Measurements from ENCODE around the gene AHRR.
"Not testable (repeated sequence)": the region's sequence is repeated elsewhere in the genome, so short reads cannot be mapped to it uniquely, and the experiment has no call there.

Gene AHRR

GRCh38 chr5:306011-306805 is 15.3 kb upstream of the AHRR start:
- no peak for DNase-seq

DNA sequence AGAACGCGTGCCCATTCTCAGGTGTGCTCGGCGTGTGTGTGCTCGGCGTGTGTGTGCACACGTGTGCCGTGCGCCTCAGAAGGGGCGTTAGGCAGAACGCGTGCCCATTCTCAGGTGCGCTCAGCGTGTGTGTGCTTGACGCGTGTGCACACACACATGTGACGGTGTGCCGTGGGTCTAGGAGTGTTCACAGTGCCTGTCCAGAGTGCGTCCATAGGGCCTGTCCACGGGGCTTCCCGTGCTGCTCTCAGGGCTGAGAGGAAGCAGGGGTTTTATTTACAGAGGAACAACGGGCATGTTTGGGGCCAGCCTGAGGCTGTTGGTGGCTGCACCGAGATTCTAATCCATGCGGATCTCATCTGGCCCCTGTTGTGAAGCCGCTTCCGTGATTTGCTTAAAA is 14.2 kb upstream of the AHRR start:
- DNase-seq = no peak

GRCh38 chr5:307794-308579 is 13.5 kb upstream of the AHRR start:
- no peak for DNase-seq

DNA sequence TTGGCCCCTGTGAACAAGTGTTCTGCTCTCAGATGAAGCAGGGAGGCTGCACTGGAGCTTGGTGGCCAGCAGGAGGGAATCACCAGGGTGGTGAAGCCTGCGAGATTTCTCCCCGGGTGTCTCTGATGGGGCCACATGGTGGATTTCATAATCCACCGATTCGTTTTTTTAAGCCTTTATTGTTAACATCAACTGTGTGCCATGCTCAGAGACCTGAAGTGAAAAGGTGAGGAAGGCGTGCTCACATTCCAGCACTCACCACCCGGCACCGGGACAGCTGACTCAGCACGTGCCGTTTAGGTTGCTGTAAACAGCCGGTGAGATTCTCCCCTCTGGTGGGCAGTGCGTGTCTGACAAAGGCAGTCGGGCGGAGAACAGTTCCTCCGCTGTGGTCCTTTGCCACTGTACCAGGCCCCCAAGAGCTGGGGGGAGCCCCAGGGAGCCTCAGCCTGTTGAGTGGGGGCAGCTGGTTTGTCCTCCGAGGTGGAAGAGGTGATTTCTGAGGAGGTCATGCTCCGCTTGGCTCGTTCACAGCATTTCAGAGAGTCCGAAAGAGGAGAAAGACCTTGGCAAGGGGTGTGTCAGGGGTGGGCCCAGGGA is 12.7 kb upstream of the AHRR start:
- no peak for DNase-seq

DNA sequence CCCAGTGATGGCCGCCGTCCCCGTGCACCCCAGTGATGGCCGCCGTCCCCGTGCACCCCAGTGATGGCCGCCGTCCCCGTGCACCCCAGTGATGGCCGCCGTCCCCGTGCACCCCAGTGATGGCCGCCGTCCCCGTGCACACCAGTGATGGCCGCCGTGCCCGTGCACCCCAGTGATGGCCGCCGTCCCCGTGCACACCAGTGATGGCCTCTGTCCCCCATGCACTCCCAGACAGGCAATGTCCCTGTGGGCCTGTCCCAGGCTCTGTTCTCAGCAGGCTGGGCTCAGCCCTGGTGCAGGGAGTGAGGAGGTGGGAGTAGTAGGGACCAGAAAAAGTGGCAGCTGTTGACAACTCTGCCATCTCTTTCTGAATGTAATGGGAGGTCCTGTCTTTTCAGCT is 11.7 kb upstream of the AHRR start:
- DNase-seq = not testable (repeated sequence)

GRCh38 chr5:310516-310915 is 11.0 kb upstream of the AHRR start:
- no peak for DNase-seq

DNA sequence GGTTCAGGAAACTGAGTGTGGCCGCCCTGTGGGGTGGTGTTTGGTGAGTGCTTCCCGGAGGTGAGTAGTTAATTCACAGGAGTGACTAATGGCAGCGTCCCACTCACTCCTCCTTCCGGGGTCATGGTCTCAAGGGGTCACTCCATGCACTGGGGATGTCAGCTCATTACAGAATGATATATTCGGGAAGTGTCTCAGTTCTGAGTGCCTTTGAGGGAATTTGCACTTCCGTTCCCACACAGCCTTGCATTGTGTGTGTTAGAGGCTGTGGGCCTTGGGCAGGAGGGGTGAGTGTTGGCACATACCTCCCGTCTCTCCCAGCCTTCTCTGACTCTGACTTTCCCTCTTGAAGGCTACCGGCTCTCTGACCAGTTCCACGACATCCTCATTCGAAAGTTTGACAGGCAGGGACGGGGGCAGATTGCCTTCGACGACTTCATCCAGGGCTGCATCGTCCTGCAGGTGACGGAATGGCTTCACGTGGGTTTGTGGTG is 10.5 kb upstream of the AHRR start:
- DNase-seq = no peak

GRCh38 chr5:311963-312362 is 9.6 kb upstream of the AHRR start:
- no peak for DNase-seq

DNA sequence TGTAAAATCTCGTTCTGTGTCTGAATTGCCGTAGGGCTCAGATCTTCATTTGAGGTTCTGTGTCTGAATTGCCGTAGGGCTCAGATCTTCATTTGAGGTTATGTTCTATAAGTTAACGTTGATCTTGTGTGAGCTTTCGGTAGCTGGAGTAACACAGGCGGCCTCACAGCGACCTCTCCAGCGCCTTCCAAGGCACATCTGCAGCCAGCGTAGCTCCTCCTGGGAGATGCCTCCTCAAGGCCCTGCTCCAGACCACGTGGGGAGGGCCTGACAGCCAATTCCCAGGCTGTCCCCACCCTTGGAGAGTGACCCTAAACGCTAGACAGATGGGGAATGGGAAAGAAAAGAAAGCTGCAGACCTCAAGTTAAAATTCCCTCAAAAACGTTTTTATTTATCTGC is 8.7 kb upstream of the AHRR start:
- no peak for DNase-seq

DNA sequence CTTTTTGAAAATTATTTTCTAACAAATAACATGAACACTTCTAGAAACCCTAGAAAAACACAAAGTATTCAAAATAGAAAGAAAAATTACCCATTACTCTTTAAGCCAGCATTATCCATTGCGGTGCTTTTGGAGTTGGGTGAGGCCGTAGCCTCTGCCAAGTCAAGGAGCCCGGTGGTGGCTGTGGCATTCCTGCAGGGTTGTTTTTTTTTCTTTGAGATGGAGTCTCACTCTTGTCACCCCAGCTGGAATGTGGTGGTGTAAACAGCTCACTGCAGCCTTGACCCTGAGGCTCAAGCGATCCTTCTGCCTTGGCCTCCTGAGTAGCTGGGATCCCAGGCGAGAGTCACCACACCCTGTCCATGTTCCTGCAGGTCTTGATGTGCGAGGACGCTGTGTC is 8.2 kb upstream of the AHRR start:
- no peak for DNase-seq

- no peak for DNase-seq
These were observed 7.6 kb upstream of the AHRR start for GRCh38 chr5:313806-314376.

- no peak for DNase-seq
These were observed 6.6 kb upstream of the AHRR start for GRCh38 chr5:314676-315487.

- no peak for DNase-seq
These were observed 5.9 kb upstream of the AHRR start for GRCh38 chr5:315488-316209.

- DNase-seq = no peak
These were observed 5.1 kb upstream of the AHRR start for GRCh38 chr5:316210-317085.

- DNase-seq = no peak
These were observed 4.3 kb upstream of the AHRR start for GRCh38 chr5:317086-317811.

- no peak for DNase-seq
These were observed 3.1 kb upstream of the AHRR start for GRCh38 chr5:318341-318897.

DNA sequence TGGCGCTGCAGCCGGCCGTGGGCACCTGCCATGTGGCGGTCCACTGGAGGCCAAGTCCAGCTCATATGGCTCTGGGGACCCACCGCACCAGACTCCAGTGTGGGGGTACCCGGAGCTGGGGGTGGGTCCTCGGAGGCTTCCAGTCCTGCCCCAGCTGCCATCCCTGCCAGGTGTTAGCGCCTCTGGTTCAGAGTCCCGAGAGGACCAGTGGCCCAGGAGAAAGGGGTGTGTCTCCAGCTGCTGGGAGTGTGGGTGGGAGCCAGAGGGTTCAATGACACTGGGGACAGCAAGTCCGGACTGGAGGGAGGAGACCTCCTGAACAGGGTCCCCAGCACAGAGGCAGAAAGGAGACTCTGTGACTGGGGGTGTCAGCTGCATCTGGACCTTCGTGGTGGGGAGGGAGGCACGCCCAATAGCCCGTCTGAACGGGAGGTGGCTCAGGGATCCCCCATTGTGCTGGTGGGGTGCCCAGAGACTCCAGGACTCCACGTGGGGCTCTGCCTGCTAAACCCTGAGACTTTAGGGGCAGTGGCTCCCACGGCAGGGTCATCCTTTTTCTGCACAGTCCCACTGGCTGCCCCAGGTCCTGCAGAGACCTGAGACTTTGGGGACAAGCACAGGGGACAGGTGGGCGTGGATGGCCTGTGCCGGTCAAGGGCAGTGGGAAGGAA is 2.4 kb upstream of the AHRR start:
- no peak for DNase-seq

DNA sequence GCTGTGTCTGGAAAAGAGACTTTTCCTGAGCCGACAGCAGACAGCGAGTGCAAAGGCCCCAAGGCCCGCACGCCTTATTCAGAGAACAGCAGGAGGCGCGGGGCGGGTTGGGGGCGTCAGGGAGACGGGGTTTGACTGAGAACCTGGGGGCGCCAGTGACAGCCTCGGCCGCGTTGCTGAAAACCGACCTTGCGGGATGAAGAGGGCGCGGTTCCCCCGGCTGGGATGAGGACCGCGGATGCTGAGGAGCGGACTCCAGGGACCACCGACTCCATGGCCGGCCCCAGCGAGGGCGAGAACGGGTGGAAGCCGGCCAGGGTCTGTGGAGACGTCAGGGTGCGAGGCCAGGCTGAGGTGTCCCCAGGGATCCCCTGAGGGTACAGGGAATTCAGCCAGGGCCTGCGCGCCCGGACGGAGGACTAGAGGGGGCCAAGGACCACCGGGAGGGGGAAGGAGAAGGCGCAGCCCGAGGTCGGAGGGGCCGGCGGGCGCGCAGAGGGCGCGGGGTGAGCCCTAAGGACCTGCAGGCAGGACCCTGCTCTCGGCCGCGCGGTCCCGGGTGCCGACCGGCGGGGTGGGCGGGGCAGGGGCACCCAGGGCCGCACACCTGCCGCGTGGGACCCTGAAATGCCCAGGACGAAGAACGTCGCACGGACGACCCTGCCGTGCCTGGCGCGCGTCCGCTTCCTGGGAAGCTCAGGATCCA is 837 bp upstream of the AHRR start:
- no peak for DNase-seq
